Neural cell (in vitro differentiated cells): ENCODE measurements around the gene FBXO3.
"Not testable (repeated sequence)": the region's sequence is repeated elsewhere in the genome, so short reads cannot be mapped to it uniquely, and the experiment has no call there.

Experiments used
- CTCF ChIP-seq: fragments of 450-650 bp; IDR thresholded peaks from 2 replicates; pipeline ENCODE4 v1.5.1; 2014; ENCODE audit warnings: antibody characterized with exemption, mild to moderate bottlenecking, moderate library complexity; ENCODE audit not compliant: poor library complexity, severe bottlenecking
- POLR2AphosphoS5 ChIP-seq: IDR thresholded peaks from 2 replicates; pipeline ENCODE4 v1.6.1; 2012
- SMC3 ChIP-seq: fragments of 450-650 bp; conservative IDR thresholded peaks from 2 replicates; pipeline ENCODE4 v1.6.1; 2014; ENCODE audit warnings: antibody characterized with exemption, mild to moderate bottlenecking, moderate library complexity; ENCODE audit not compliant: poor library complexity
- TAF1 ChIP-seq: IDR thresholded peaks from 2 replicates; pipeline ENCODE4 v1.6.1; 2012; ENCODE audit warnings: low read depth
- TF ChIP-seq, protein P1 (sequence below): IDR thresholded peaks from 2 replicates; pipeline ENCODE4 v1.6.1; 2012; ENCODE audit warnings: borderline replicate concordance

- not testable (repeated sequence) for TF ChIP-seq CTCF, SMC3, POLR2AphosphoS5, TAF1
- TF ChIP-seq, protein P1, sequence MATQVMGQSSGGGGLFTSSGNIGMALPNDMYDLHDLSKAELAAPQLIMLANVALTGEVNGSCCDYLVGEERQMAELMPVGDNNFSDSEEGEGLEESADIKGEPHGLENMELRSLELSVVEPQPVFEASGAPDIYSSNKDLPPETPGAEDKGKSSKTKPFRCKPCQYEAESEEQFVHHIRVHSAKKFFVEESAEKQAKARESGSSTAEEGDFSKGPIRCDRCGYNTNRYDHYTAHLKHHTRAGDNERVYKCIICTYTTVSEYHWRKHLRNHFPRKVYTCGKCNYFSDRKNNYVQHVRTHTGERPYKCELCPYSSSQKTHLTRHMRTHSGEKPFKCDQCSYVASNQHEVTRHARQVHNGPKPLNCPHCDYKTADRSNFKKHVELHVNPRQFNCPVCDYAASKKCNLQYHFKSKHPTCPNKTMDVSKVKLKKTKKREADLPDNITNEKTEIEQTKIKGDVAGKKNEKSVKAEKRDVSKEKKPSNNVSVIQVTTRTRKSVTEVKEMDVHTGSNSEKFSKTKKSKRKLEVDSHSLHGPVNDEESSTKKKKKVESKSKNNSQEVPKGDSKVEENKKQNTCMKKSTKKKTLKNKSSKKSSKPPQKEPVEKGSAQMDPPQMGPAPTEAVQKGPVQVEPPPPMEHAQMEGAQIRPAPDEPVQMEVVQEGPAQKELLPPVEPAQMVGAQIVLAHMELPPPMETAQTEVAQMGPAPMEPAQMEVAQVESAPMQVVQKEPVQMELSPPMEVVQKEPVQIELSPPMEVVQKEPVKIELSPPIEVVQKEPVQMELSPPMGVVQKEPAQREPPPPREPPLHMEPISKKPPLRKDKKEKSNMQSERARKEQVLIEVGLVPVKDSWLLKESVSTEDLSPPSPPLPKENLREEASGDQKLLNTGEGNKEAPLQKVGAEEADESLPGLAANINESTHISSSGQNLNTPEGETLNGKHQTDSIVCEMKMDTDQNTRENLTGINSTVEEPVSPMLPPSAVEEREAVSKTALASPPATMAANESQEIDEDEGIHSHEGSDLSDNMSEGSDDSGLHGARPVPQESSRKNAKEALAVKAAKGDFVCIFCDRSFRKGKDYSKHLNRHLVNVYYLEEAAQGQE = not testable (repeated sequence)
Measured at GRCh38 chr11:33822981-33823380, 48.7 kb upstream of the FBXO3 start.
